ENCODE measurements around the gene ADA. TPM values are rescaled to one million over a fixed set of nuclear protein-coding genes. Genes with fewer than 3 reads are reported as not detected.
A peak's percentile ranks its signal among the peaks of the same experiment; 100 is the strongest.

Gene ADA
- total RNA-seq, 2 donors from 2014 or later, result 1.1 to 10.0 TPM

DNA sequence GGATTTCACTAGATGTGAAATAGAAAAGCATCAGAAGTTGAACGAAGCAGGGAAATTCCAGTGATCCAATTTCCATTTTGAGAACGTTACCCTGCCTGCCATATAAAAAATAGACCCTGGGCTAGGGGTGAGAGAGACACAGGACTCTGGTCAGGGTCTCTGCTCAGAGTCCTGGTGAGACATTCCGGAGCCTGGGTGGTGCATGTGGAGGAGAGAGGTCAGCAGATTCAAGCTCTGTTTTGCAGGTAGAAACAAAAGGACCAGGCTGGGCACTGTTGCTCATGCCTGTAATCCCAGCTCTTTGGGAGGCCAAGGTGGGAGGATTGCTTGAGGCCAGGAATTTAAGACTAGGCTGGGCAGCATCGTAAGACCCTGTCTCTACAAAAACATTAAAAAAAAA lies 51.2 kb downstream of the ADA start:
- intact Hi-C loops (cut with DNase I), result loop anchor here (10.0 kb wide), 1 partner anchor 386 kb away; the partner anchor contains the start of gene OSER1

DNA sequence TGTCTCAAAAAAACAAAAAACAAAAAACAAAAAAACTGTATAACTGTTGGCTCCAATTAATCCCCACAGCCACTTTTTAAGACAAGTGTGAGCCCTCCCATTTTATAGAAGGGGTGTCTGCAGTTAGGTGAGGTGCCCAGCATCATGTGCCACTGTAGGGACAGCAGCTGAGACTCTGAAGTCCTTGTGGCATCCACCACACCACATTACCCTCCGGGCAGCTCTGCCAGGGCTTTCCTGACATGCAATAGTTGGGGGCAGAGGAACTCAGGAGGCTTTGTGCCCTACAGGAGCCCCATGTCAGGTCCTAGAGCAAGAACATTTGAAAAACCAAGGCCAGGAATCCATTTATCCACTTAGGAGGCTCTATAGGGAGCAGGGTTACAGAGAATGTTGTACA lies 51.8 kb downstream of the ADA start:
- TF ChIP-seq POLR2AphosphoS5 (IDR thresholded peaks at IDR 0.05) (no peak), POLR2A (IDR thresholded peaks at IDR 0.05) (no peak)
- TF ChIP-seq, protein P1, sequence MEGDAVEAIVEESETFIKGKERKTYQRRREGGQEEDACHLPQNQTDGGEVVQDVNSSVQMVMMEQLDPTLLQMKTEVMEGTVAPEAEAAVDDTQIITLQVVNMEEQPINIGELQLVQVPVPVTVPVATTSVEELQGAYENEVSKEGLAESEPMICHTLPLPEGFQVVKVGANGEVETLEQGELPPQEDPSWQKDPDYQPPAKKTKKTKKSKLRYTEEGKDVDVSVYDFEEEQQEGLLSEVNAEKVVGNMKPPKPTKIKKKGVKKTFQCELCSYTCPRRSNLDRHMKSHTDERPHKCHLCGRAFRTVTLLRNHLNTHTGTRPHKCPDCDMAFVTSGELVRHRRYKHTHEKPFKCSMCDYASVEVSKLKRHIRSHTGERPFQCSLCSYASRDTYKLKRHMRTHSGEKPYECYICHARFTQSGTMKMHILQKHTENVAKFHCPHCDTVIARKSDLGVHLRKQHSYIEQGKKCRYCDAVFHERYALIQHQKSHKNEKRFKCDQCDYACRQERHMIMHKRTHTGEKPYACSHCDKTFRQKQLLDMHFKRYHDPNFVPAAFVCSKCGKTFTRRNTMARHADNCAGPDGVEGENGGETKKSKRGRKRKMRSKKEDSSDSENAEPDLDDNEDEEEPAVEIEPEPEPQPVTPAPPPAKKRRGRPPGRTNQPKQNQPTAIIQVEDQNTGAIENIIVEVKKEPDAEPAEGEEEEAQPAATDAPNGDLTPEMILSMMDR (IDR thresholded peaks at IDR 0.05), result no peak
- Histone ChIP-seq H3K4me1 (replicated peaks) (no peaks in the 10 kb centered on the region), H3K4me3 (no peak overlapping the region), H3K9me3 (no peaks in the 10 kb centered on the region), H3K27ac (peak overlapping the region; percentile 69 to 76), H3K27me3 (replicated peaks; ENCODE audit: insufficient read depth) (no peaks in the 10 kb centered on the region), H3K36me3 (no peaks in the 10 kb centered on the region)
- DNase-seq (ENCODE audit: low spot score), result no peak
- intact Hi-C loops (cut with DNase I), result loop anchor here (10.0 kb wide), 1 partner anchor 385 kb away; the partner anchor contains the start of gene OSER1
- 67% methylated on average over 1 of the region's 1 CpG for WGBS

More for the DNA sequence above, 51.2 kb downstream of the ADA start:
- Histone ChIP-seq H3K27ac (peak overlapping the region; percentile 69 to 76), H3K36me3 (no peaks in the 10 kb centered on the region), H3K4me3 (no peak overlapping the region), H3K9me3 (no peaks in the 10 kb centered on the region), H3K27me3 (replicated peaks; ENCODE audit: insufficient read depth) (no peaks in the 10 kb centered on the region), H3K4me1 (replicated peaks) (no peaks in the 10 kb centered on the region)
- 81% methylated on average over 4 of the region's 4 CpGs for WGBS
- no peak for DNase-seq (ENCODE audit: low spot score)
- TF ChIP-seq, protein P1 (IDR thresholded peaks at IDR 0.05), result no peak
- TF ChIP-seq POLR2A (IDR thresholded peaks at IDR 0.05), result no peak
- TF ChIP-seq POLR2AphosphoS5 (IDR thresholded peaks at IDR 0.05), result no peak

DNA sequence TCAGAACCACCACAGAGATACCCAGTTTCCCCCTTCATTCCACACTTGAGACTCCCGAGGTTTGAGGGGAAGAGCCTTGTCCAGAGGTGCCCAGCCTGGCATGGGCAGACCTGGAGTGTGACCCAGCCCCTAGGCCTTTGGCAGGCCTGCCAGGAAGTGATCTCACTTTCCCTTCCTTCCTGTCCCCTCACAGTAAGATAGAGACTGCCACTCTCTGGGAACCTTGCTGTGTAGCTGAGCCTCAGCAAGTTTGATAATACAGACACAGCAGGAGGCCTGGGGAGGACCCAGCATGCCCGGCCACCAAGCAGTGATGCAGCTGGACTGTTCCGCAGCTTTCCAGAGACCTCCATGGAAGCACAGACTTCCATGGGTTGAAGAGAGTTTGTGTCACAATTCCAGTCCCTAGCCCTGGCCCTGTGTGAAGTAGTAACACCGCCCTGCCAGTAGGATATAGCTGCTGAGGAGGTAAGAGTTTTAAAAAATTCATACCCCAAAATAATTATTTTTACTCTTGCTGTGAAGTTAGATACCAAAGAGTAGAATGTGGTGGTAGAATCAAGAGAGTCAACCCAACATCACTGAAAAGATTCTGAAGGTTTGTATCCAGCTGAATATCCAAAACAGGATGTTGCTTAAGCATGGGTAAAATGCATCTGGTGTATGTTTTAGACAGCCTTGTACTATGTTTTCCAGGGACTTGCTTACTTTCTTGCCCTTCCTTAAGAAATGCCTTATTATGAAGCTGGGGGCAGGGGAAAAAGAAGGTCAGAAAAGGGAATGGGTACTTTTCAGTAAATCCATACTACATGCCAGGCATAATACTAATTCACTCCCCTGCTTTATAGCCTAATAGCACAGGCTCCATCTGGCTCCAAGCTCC lies 52.8 kb downstream of the ADA start:
- H3K36me3 ChIP-seq, result no peaks in the 10 kb centered on the region
- intact Hi-C loops (cut with DNase I), result no loop called here
- WGBS, result 80% methylated on average over 4 of the region's 4 CpGs
- H3K27me3 ChIP-seq (replicated peaks; ENCODE audit: insufficient read depth), result no peaks in the 10 kb centered on the region
- H3K4me1 ChIP-seq (replicated peaks), result no peaks in the 10 kb centered on the region
- H3K4me3 ChIP-seq, result no peak overlapping the region
- TF ChIP-seq POLR2AphosphoS5 (IDR thresholded peaks at IDR 0.05) (no peak), POLR2A (IDR thresholded peaks at IDR 0.05) (no peak)
- TF ChIP-seq, protein P1 (IDR thresholded peaks at IDR 0.05), result no peak
- DNase-seq (ENCODE audit: low spot score), result no peak
- H3K9me3 ChIP-seq, result no peaks in the 10 kb centered on the region
- peak overlapping the region; percentile 7 to 10 for H3K27ac ChIP-seq

DNA sequence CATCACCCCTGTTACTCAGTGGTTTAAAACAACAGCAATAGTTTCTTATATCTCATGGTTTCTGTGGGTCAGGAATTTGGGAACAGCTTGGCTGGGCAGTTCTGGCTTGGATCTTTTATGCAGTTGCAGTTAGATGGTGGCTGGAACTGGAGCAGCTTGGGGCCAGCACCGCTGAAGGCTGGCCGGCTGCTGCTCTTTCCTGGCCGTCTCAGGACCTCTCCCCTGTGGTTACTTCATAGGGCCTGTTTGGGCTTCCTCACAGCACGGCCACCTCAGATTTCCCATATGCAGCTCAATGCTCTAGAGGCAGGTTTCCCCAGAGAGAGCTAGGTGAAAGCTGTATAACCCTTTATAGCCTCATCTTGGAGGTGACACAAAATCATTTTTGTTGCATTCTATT lies 53.6 kb downstream of the ADA start:
- Histone ChIP-seq H3K27me3 (replicated peaks; ENCODE audit: insufficient read depth) (no peaks in the 10 kb centered on the region), H3K4me3 (no peak overlapping the region), H3K4me1 (replicated peaks) (no peaks in the 10 kb centered on the region), H3K36me3 (no peaks in the 10 kb centered on the region), H3K9me3 (no peaks in the 10 kb centered on the region), H3K27ac (peak overlapping the region; percentile 7 to 10)
- DNase-seq (ENCODE audit: low spot score), result no peak
- 63% methylated on average over 4 of the region's 4 CpGs for WGBS
- TF ChIP-seq POLR2AphosphoS5 (IDR thresholded peaks at IDR 0.05) (no peak), POLR2A (IDR thresholded peaks at IDR 0.05) (no peak)
- TF ChIP-seq, protein P1 (IDR thresholded peaks at IDR 0.05), result no peak
- intact Hi-C loops (cut with DNase I), result no loop called here

DNA sequence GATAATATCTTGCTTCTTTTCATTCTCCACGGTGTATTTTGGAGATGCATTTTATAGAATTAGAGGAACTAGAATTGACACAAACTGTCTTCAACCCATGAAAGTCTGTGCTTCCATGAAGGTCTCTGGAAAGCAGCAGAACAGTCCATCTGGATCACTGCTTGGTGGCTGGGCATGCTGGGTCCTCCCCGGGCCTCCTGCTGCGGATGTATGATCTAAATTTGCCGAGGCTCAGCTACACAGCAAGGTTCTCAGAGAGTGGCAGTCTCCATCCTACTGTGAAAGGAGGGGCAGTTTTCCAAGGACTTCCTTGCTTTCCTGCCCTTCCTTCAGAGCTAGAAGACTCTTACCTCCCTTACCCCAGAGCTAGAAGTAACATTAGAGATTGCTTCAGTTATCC lies 54.0 kb downstream of the ADA start:
- no peaks in the 10 kb centered on the region for H3K4me1 ChIP-seq (replicated peaks)
- intact Hi-C loops (cut with DNase I), result no loop called here
- no peak for TF ChIP-seq POLR2AphosphoS5 (IDR thresholded peaks at IDR 0.05)
- no peak for TF ChIP-seq POLR2A (IDR thresholded peaks at IDR 0.05)
- H3K9me3 ChIP-seq, result no peaks in the 10 kb centered on the region
- 67% methylated on average over 4 of the region's 4 CpGs for WGBS
- no peak overlapping the region for H3K27ac ChIP-seq
- H3K4me3 ChIP-seq, result no peak overlapping the region
- H3K36me3 ChIP-seq, result no peaks in the 10 kb centered on the region
- H3K27me3 ChIP-seq (replicated peaks; ENCODE audit: insufficient read depth), result no peaks in the 10 kb centered on the region
- no peak for DNase-seq (ENCODE audit: low spot score)
